Endothelial cell (in vitro differentiated cells): ENCODE results near the gene MOB3B. TPM values are rescaled to one million over a fixed set of nuclear protein-coding genes. Genes with fewer than 3 reads are reported as not detected.

ENCODE experiments used
- DNase-seq: peaks from one replicate; pipeline ENCODE4 v3.0.0; 2021; ENCODE audit warnings: low spot score
- H3K27ac Mint-ChIP-seq: one replicate; pipeline ENCODE4 v1.8.0; 2021; ENCODE audit warnings: mixed read lengths, inconsistent platforms; ENCODE audit not compliant: unreplicated experiment
- H3K27me3 Mint-ChIP-seq: one replicate; pipeline ENCODE4 v1.8.0; 2021; ENCODE audit warnings: mild to moderate bottlenecking, moderate library complexity, mixed read lengths, inconsistent platforms; ENCODE audit not compliant: unreplicated experiment
- H3K36me3 Mint-ChIP-seq: one replicate; pipeline ENCODE4 v1.8.0; 2021; ENCODE audit warnings: mild to moderate bottlenecking, low read depth, mixed read lengths, inconsistent platforms; ENCODE audit not compliant: unreplicated experiment
- H3K4me1 Mint-ChIP-seq: one replicate; pipeline ENCODE4 v1.8.0; 2021; ENCODE audit warnings: mild to moderate bottlenecking, mixed read lengths, inconsistent platforms; ENCODE audit not compliant: unreplicated experiment
- H3K4me3 Mint-ChIP-seq: one replicate; pipeline ENCODE4 v1.8.0; 2021; ENCODE audit warnings: mild to moderate bottlenecking, mixed read lengths, inconsistent platforms; ENCODE audit not compliant: unreplicated experiment
- H3K9me3 Mint-ChIP-seq: one replicate; pipeline ENCODE4 v1.8.0; 2021; ENCODE audit warnings: mixed read lengths, inconsistent platforms; ENCODE audit not compliant: unreplicated experiment
- total RNA-seq: library from RNA; stranded (reverse); fragmentation: NEBNext Ultra II Directional; extraction: Animal tissue kit (Norgen Biotek cat#: 25700); gene quantifications from one replicate; pipeline ENCODE4 v1.2.1, GENCODE V29; 2021; ENCODE audit not compliant: unreplicated experiment
- TF ChIP-seq, protein P1 (sequence below): fragments of 200-600 bp; sonication (generic); IDR thresholded peaks from one replicate; pipeline ENCODE4 v1.5.0; 2021; ENCODE audit warnings: antibody characterized with exemption; ENCODE audit not compliant: unreplicated experiment

MOB3B gene
- total RNA-seq, 1 donor from 2014 or later, result 6.4 TPM

DNA sequence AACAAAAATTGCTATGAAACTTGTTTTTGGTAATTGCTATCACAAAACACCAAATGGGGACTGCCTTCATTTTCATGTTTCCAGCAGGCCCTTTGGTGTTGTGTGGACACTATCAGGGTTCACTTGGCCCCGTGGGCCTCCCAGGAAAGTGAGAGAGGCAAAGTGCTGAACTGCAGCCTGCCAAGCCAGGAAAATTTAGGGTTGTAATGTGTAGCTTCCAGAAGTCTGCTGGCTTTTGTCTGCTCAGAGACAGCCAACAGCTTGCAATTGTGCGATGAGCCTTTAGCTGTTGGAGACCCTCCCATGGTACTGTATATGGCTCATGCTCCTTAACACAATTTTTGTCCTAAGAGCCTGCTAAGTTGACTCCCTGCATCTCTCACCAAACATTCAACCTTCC, 127.0 kb downstream of the MOB3B start:
- no peaks in the 10 kb centered on the region for H3K9me3 Mint-ChIP-seq
- H3K27ac Mint-ChIP-seq, result no peak overlapping the region
- no peak for DNase-seq
- no peak overlapping the region for H3K4me3 Mint-ChIP-seq
- H3K4me1 Mint-ChIP-seq, result peaks cover 16% of the 10 kb centered on the region
- H3K36me3 Mint-ChIP-seq, result no peaks in the 10 kb centered on the region
- no peaks in the 10 kb centered on the region for H3K27me3 Mint-ChIP-seq
- TF ChIP-seq, protein P1, sequence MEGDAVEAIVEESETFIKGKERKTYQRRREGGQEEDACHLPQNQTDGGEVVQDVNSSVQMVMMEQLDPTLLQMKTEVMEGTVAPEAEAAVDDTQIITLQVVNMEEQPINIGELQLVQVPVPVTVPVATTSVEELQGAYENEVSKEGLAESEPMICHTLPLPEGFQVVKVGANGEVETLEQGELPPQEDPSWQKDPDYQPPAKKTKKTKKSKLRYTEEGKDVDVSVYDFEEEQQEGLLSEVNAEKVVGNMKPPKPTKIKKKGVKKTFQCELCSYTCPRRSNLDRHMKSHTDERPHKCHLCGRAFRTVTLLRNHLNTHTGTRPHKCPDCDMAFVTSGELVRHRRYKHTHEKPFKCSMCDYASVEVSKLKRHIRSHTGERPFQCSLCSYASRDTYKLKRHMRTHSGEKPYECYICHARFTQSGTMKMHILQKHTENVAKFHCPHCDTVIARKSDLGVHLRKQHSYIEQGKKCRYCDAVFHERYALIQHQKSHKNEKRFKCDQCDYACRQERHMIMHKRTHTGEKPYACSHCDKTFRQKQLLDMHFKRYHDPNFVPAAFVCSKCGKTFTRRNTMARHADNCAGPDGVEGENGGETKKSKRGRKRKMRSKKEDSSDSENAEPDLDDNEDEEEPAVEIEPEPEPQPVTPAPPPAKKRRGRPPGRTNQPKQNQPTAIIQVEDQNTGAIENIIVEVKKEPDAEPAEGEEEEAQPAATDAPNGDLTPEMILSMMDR, result no peak

- TF ChIP-seq, protein P1, result no peak
- Mint-ChIP-seq H3K4me1 (peaks cover 16% of the 10 kb centered on the region), H3K27me3 (no peaks in the 10 kb centered on the region), H3K36me3 (no peaks in the 10 kb centered on the region), H3K9me3 (no peaks in the 10 kb centered on the region), H3K4me3 (no peak overlapping the region), H3K27ac (no peak overlapping the region)
- DNase-seq, result no peak
Observed at GRCh38 chr9:27400334-27400880, 129.2 kb downstream of the MOB3B start.

DNA sequence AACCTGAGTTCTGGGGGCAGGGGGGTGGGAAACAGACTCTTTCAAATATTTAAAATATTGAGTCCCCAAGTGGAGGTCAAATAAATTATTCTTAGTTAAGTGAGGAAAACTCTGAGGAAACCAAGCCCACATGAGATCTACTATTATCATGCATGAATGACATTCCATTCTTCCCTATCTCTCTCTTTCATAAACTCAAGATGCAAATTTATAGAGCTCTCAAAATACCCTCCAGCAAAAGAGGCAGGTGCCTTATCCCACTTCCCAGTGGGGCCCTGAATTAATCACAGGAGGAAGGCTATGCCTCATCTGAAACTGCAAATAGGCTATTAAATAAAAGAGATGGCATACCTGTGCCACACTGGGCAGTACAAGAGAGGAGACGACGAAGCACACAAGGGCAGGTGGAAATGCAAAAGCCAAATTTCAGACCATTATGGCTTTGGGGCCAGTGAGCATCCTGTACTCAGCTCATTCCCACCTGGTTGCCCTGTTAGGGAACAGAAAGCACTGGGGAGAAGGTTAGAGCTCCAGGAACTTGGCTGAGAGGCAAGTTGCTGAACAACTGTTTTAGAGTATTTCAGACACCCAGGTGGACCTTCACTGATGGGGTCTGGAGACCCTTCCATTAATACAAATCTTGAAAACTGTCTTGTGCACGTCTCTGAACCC, 130.5 kb downstream of the MOB3B start:
- no peak overlapping the region for H3K27ac Mint-ChIP-seq
- DNase-seq, result no peak

DNA sequence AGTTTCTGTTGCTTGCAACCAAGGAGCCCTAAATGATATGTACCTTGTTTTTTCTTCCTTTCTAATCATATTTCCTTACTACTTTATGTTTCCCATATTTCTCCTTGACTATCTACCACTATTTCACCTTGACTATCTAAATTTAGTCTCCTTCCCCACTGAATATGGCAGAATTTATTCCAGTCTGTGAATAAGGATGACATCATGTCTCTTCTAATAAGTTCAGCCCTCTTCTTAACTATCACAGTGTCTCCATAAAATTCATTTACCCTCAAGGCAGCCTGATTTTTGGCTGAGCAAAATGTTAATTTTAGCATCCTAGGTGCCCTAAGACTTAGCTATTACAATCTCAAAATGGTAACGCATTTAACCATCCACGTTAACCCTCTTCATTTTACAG, 133.1 kb downstream of the MOB3B start:
- Mint-ChIP-seq H3K27me3 (peaks cover 4% of the 10 kb centered on the region), H3K9me3 (no peaks in the 10 kb centered on the region), H3K27ac (no peak overlapping the region), H3K36me3 (no peaks in the 10 kb centered on the region), H3K4me1 (peaks cover 44% of the 10 kb centered on the region), H3K4me3 (no peak overlapping the region)
- TF ChIP-seq, protein P1, result no peak
- DNase-seq, result no peak

More for the DNA sequence above, 130.5 kb downstream of the MOB3B start:
- no peaks in the 10 kb centered on the region for H3K36me3 Mint-ChIP-seq
- H3K4me1 Mint-ChIP-seq, result peaks cover 24% of the 10 kb centered on the region
- H3K9me3 Mint-ChIP-seq, result no peaks in the 10 kb centered on the region
- peaks cover 2% of the 10 kb centered on the region for H3K27me3 Mint-ChIP-seq
- no peak overlapping the region for H3K4me3 Mint-ChIP-seq
- TF ChIP-seq, protein P1, result no peak

GRCh38 chr9:27395484-27395921, 134.1 kb downstream of the MOB3B start:
- Mint-ChIP-seq H3K36me3 (no peaks in the 10 kb centered on the region), H3K4me3 (no peak overlapping the region), H3K27me3 (peaks cover 4% of the 10 kb centered on the region), H3K9me3 (no peaks in the 10 kb centered on the region), H3K4me1 (peaks cover 44% of the 10 kb centered on the region), H3K27ac (no peak overlapping the region)
- DNase-seq, result no peak
- TF ChIP-seq, protein P1, result no peak
